Keratinocyte (primary cell): ENCODE measurements around the gene SHROOM3. TPM values are rescaled to one million over a fixed set of nuclear protein-coding genes. Genes with fewer than 3 reads are reported as not detected.

Source experiments
- DNase-seq: peaks from one replicate; pipeline ENCODE4 v3.0.0-alpha.2; 2011; ENCODE audit warnings: low read depth, missing footprints, low spot score
- FAIRE-seq: peaks from 2 replicates; lab custom pipeline; 2011; peaks lifted over from hg19 to GRCh38; lab: Jason Lieb, UNC
- H2AFZ ChIP-seq: 2 replicates; pipeline ENCODE4 v1.6.0; 2012; ENCODE audit warnings: low read length, control low read depth, inconsistent platforms; ENCODE audit not compliant: control insufficient read depth
- H3K27ac ChIP-seq: 2 replicates; pipeline ENCODE4 v1.5.1; 2011; ENCODE audit warnings: low read length; ENCODE audit not compliant: control insufficient read depth, insufficient read depth
- H3K27me3 ChIP-seq: 3 replicates; pipeline ENCODE4 v1.6.0; 2011; ENCODE audit warnings: low read length; ENCODE audit not compliant: control insufficient read depth, insufficient read depth; ENCODE audit errors: extremely low read depth
- H3K36me3 ChIP-seq, 2 experiments: 2 replicates in 1 of 2; 3 replicates in 1 of 2; pipeline ENCODE4 v1.5.1; 2011; ENCODE audit warnings: low read length in 2 of 2, mild to moderate bottlenecking in 1 of 2; ENCODE audit not compliant: control insufficient read depth in 2 of 2, insufficient read depth in 2 of 2; ENCODE audit errors: extremely low read depth in 1 of 2
- H3K4me1 ChIP-seq: 3 replicates; pipeline ENCODE4 v1.5.1; 2011; ENCODE audit warnings: low read length; ENCODE audit not compliant: control insufficient read depth, insufficient read depth; ENCODE audit errors: extremely low read depth
- H3K4me2 ChIP-seq: 3 replicates; pipeline ENCODE4 v1.6.0; 2011; ENCODE audit warnings: low read depth, low read length; ENCODE audit not compliant: control insufficient read depth, insufficient read depth; ENCODE audit errors: extremely low read depth
- H3K4me3 ChIP-seq, 3 experiments: fragments of 200-600 bp in 1 of 3; sonication (generic) in 1 of 3; 2 replicates in 2 of 3; 3 replicates in 1 of 3; pipeline ENCODE4 v1.5.1; 2011 to 2016; ENCODE audit warnings: low read length in 3 of 3, mild to moderate bottlenecking in 3 of 3, control low read depth in 2 of 3, inconsistent platforms in 1 of 3, low read depth in 1 of 3, mixed read lengths in 1 of 3, mixed run types in 1 of 3, moderate library complexity in 1 of 3; ENCODE audit not compliant: control insufficient read depth in 2 of 3, insufficient read depth in 2 of 3; ENCODE audit errors: extremely low read depth in 1 of 3
- H3K79me2 ChIP-seq: 2 replicates; pipeline ENCODE4 v1.6.0; 2012; ENCODE audit warnings: low read length; ENCODE audit not compliant: control insufficient read depth, insufficient read depth
- H3K9ac ChIP-seq: 3 replicates; pipeline ENCODE4 v1.6.0; 2011; ENCODE audit warnings: low read length; ENCODE audit not compliant: control insufficient read depth, insufficient read depth; ENCODE audit errors: extremely low read depth
- H3K9me1 ChIP-seq: 3 replicates; pipeline ENCODE4 v1.6.0; 2011; ENCODE audit warnings: low read length; ENCODE audit not compliant: control insufficient read depth, insufficient read depth; ENCODE audit errors: extremely low read depth
- H3K9me3 ChIP-seq: 2 replicates; pipeline ENCODE4 v1.5.1; 2012; ENCODE audit warnings: low read depth, low read length; ENCODE audit not compliant: control insufficient read depth
- H4K20me1 ChIP-seq: 3 replicates; pipeline ENCODE4 v1.6.0; 2011; ENCODE audit warnings: low read length; ENCODE audit not compliant: control insufficient read depth, insufficient read depth; ENCODE audit errors: extremely low read depth
- EZH2 ChIP-seq: IDR thresholded peaks from one replicate; pipeline ENCODE4 v1.6.1; 2012; ENCODE audit warnings: inconsistent platforms, mild to moderate bottlenecking, low read length, moderate library complexity
- dilution Hi-C: fragments of 300-500 bp; cut with MboI; formaldehyde crosslinking; loops from one replicate; pipeline ENCODE4 v1.7.0; 2020; ENCODE audit warnings: low sequenced_read_pairs; ENCODE audit not compliant: extremely low pct_ligation_motif_present
- polyA plus RNA-seq, 5 experiments: library from polyadenylated mRNA; depleted of rRNA in 3 of 5; stranded (reverse) in 3 of 5; stranded (forward) in 1 of 5; unstranded in 1 of 5; fragments of >200 nt; gene quantifications; 1 replicate in 1 of 5; 2 replicates in 3 of 5; 3 replicates in 1 of 5; pipeline versions ENCODE4 v1.2.1 to v1.2.3, GENCODE V29; 2011 to 2012; ENCODE audit warnings: missing spikeins in 2 of 5, low read depth in 1 of 5, low replicate concordance in 1 of 5
- TF ChIP-seq, protein P1 (sequence below), 3 experiments: IDR thresholded peaks in 1 of 3; conservative IDR thresholded peaks in 1 of 3; optimal IDR thresholded peaks in 1 of 3; 2 replicates in 2 of 3; 3 replicates in 1 of 3; pipeline versions ENCODE3 to v1.5.1; 2011; ENCODE audit warnings: low read length in 3 of 3, mild to moderate bottlenecking in 3 of 3, moderate library complexity in 2 of 3, control low read depth in 1 of 3, inconsistent platforms in 1 of 3; ENCODE audit not compliant: insufficient read depth in 2 of 3; ENCODE audit errors: extremely low read depth in 1 of 3

Gene SHROOM3
- polyA plus RNA-seq, 1 donor (not counting 4 experiments of a cell fraction or from before 2014, with no cell fraction given) = 4.9 TPM

DNA sequence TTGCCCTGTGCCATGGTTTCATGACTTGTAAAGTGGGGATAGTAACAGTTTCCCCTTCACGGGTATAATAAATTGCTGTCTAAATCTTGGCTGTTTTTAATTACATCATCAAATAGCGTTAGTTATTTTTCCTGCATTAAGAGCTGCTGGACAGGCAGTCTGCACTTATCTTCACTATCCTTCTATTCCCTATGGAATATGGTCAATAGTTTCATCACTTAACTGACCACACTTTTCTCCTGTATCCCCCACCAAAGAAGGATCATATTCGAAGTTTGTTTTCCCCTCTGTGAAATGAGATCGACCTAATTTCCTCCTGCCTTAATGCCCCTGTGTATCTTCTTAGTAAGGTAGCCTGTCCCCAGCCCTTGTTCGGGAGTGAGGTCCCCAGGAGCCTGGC, 133.2 kb downstream of the SHROOM3 start:
- H3K79me2 ChIP-seq = no peaks in the 10 kb centered on the region
- no peaks in the 10 kb centered on the region for H3K27me3 ChIP-seq
- H3K9me1 ChIP-seq = no peaks in the 10 kb centered on the region
- dilution Hi-C loops = no loop called here
- H3K9me3 ChIP-seq = no peaks in the 10 kb centered on the region
- H4K20me1 ChIP-seq = no peaks in the 10 kb centered on the region
- DNase-seq (no peak), FAIRE-seq (no peak)
- H3K4me3 ChIP-seq = no peak overlapping the region
- no peak overlapping the region for H3K9ac ChIP-seq
- no peak overlapping the region for H3K4me2 ChIP-seq
- no peak for TF ChIP-seq EZH2
- TF ChIP-seq, protein P1, sequence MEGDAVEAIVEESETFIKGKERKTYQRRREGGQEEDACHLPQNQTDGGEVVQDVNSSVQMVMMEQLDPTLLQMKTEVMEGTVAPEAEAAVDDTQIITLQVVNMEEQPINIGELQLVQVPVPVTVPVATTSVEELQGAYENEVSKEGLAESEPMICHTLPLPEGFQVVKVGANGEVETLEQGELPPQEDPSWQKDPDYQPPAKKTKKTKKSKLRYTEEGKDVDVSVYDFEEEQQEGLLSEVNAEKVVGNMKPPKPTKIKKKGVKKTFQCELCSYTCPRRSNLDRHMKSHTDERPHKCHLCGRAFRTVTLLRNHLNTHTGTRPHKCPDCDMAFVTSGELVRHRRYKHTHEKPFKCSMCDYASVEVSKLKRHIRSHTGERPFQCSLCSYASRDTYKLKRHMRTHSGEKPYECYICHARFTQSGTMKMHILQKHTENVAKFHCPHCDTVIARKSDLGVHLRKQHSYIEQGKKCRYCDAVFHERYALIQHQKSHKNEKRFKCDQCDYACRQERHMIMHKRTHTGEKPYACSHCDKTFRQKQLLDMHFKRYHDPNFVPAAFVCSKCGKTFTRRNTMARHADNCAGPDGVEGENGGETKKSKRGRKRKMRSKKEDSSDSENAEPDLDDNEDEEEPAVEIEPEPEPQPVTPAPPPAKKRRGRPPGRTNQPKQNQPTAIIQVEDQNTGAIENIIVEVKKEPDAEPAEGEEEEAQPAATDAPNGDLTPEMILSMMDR (optimal IDR thresholded peaks at IDR 0.05 in 1 of 3, IDR thresholded peaks at IDR 0.05 in 1 of 3, conservative IDR thresholded peaks at IDR 0.05 in 1 of 3; ENCODE audit: extremely low read depth in 1 of 3, insufficient read depth in 2 of 3, low read length in 3 of 3) = no peak
- no peaks in the 10 kb centered on the region for H3K4me1 ChIP-seq
- no peak overlapping the region for H3K27ac ChIP-seq
- H3K36me3 ChIP-seq = no peaks in the 10 kb centered on the region
- no peak overlapping the region for H2AFZ ChIP-seq

DNA sequence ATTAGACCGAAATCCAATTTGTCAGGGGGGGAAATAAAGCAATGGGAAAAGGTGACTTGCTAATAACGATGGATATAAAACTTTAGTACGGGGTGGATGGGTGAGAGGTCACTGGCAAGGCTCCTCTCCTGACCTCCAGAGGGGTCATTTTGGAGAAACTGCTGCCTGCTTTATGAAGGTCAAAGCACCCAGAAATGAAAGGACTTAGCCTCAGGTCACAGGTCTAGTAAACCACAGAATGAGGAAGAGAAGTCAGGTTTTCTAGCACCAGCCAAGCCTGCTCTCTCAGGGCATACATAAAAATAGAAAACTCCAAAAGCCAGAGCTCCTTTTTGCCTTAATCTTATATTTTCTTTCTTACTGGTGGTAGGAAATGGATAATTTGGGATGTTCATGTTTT, 134.2 kb downstream of the SHROOM3 start:
- no peak for FAIRE-seq
- H3K4me2 ChIP-seq = no peak overlapping the region

More for the DNA sequence above, 134.2 kb downstream of the SHROOM3 start:
- Histone ChIP-seq H3K4me3 (no peak overlapping the region), H3K9ac (no peak overlapping the region), H3K9me3 (no peaks in the 10 kb centered on the region), H3K36me3 (no peaks in the 10 kb centered on the region), H2AFZ (no peak overlapping the region), H3K79me2 (no peaks in the 10 kb centered on the region), H3K27me3 (no peaks in the 10 kb centered on the region), H3K27ac (no peak overlapping the region), H4K20me1 (no peaks in the 10 kb centered on the region), H3K4me1 (no peaks in the 10 kb centered on the region), H3K9me1 (no peaks in the 10 kb centered on the region)
- dilution Hi-C loops = no loop called here
- no peak for DNase-seq
- TF ChIP-seq, protein P1 (optimal IDR thresholded peaks at IDR 0.05 in 1 of 3, IDR thresholded peaks at IDR 0.05 in 1 of 3, conservative IDR thresholded peaks at IDR 0.05 in 1 of 3; ENCODE audit: extremely low read depth in 1 of 3, insufficient read depth in 2 of 3, low read length in 3 of 3) = no peak
- TF ChIP-seq EZH2 = no peak
